Ishikawa (cell line): ENCODE data around the gene EEA1.

Experiments
- CEBPB ChIP-seq: IDR thresholded peaks from 2 replicates; pipeline ENCODE4 v1.6.1; 2012
- CREB1 ChIP-seq: IDR thresholded peaks from 2 replicates; pipeline ENCODE4 v1.6.1; 2012; ENCODE audit warnings: low read depth
- EP300 ChIP-seq: IDR thresholded peaks from 2 replicates; pipeline ENCODE4 v1.6.1; 2012; ENCODE audit warnings: borderline replicate concordance
- TCF12 ChIP-seq: IDR thresholded peaks from 2 replicates; pipeline ENCODE4 v1.6.1; 2012; ENCODE audit warnings: low read depth
- TEAD4 ChIP-seq: IDR thresholded peaks from 2 replicates; pipeline ENCODE4 v1.6.1; 2012
- ZBTB7A ChIP-seq: IDR thresholded peaks from 2 replicates; pipeline ENCODE4 v1.6.1; 2012; ENCODE audit warnings: low read depth

- TF ChIP-seq CREB1 (no peak), CEBPB (no peak), TEAD4 (no peak), TCF12 (no peak), ZBTB7A (no peak), EP300 (no peak)
Measured at GRCh38 chr12:92732216-92732615, 196.9 kb downstream of the EEA1 start.
